ENCODE results near the gene ERLIN1.
A peak's percentile ranks its signal among the peaks of the same experiment; 100 is the strongest.
"Not testable (repeated sequence)": the region's sequence is repeated elsewhere in the genome, so short reads cannot be mapped to it uniquely, and the experiment has no call there.

The ERLIN1 gene

DNA sequence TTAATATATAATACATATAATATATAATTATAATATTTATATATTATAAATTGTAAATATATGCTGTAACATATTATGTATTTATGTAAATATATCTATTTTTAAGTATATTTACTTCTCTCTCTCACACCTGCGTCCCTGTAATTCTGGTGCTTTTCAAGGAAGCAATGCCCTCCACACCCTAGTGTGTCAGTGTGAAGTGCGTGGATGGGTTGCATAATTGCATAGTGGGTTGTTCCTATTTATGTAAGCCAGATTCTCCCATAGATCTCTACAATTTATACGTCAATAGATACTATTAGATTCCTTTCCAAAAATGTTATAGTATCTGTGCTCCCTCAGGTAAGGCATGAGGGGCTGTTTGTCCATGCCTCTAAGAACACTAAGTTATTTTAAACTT is 54.3 kb downstream of the ERLIN1 start:
- no peak for DNase-seq

DNA sequence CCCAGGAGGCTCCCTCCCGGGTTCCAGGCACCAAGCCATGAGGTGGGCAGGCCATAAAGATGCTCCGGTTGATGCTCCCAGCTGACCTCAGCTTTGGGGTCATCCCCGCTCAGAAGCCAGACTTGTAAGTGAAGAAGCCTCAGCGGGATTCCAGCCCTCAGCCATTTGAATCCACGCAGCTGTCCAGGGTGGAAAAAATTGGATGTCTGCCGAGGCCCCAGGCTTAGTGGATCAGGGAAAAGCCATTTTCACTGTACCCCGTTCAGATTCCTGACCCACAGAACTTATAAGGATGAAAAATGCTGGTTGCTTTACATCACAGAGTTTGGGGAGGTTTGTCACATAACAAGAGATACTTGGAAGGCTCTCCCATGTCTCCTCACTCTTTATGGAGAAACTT is 55.0 kb downstream of the ERLIN1 start:
- DNase-seq: peak; percentile 64

DNA sequence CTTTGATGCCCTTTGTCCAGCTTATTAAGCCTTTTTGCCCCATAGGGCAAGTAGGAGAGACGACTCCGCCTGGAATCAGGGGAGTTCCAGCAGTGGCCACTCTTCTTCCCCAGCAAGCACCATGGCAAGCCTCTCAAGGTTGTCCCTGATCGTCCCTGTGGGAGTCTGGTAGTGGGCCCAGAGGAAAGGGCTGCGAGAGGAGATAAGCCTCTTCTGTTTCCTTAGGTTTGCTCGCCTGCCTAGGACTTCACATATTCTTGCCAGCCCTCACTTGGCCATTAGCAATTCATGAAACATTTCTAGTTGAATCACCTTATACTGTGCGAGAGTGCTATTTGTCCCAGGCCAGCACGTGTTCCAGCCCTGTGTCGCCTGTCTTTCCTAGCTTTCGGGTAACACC is 56.4 kb downstream of the ERLIN1 start:
- DNase-seq: no peak

DNA sequence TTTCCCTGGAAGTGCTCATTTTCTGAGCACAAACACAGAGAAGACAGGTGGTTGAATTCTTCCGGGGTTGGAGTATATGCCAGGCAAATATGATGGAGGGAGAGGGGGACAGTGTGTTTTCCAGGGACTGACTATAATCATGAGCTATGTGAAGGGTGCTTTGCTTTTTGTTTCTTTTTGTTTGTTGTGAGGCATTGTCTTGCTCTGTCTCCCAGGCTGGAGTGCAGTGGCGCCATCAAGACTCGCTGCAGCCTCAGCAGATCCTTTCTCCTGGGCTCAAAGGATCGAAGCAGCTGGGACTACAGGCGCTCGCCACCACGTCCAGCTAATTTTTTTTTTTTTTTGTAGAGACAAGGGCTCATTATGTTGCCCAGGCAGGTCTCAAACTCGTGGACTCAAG is 56.9 kb downstream of the ERLIN1 start:
- DNase-seq: no peak

DNA sequence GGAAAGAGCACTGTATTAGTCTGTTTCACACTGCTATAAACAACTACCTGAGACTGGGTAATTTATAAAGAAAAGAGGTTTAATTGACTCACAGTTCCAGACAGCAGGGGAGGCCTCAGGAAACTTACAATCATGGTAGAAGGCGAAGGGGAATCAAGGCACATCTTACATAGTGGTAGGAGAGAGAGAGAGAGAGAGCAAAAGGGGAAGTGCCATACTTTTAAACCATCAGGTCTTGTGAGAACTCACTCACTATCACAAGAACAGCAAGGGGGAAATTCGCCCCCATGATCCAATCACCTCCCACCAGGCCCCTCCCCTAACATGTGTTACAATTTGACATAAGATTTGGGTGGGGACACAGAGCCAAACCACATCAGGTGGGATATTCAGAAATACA is 60.5 kb downstream of the ERLIN1 start:
- DNase-seq: not testable (repeated sequence)

DNA sequence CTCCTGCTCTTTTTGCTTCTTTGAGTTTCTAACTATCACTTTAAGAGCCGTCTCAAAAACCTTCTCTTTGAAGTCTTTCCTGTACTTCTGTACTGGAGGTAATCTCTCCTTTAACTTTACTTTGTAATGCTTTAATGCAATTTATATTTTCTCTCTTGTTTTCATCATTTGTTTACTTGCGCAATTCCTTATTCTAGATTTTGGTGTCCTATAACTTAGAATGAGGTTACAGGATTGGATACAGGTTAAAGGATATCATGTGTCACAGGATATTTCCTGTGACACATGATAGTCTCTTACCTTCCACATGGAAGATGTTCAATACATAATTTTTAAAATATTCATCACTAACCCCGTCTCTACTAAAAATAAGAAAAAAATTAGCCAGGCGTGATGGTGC is 61.7 kb downstream of the ERLIN1 start:
- no peak for DNase-seq

DNA sequence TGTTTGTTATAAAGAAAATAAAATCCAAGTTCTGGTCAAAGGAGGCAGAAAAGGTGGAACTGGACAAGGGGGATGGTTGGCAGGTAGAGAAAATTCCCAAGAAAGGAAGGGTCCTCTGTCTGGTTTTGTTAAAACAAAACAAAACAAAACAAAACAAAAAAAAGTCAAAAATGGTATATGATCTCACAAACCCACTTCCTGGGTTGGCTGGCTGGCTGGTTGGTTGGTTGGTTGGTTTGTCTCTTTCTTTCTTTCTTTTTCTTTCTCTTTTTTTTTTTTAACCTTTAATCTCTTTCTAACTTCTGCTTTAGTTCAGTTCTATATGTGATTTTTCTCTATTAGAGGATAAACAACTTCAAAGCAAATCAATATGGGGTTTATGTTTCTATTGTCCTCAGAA is 63.0 kb downstream of the ERLIN1 start:
- DNase-seq: no peak

DNA sequence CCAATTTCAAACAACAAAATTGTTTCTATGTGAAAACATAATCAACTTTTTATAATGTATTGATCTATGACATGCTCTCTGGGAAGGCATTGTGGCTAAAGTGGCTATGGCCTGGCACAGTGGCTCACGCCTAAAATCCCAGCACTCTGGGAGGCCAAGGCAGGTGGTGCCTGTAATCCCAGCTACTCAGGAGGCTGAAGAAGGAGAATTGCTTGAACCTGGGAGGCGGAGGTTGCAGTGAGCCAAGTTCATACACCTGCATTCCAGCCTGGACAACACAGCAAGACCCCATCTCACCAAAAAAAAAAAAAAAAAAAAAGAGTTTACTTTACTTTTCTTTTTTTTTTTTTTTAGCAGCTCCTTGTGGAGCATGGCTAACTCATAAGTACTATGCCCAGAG is 65.3 kb downstream of the ERLIN1 start:
- DNase-seq: no peak

DNA sequence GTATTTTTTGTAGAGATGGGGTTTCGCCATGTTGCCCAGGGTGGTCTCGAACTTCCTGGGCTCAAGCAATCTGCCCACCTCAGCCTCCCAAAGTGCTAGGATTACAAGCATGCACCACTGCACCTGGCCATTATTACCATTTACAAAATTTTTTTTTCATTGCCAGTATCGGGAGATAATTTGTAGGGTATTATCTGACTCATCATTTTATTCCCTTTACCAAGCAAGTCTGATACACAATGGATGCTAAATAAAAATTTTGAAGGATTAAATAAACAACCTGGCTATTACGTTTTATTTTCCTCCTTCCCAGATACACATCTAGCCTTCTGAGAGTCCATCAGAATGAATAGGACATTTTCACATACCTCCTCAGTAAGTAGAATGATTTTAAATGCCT is 66.1 kb downstream of the ERLIN1 start:
- DNase-seq: no peak

DNA sequence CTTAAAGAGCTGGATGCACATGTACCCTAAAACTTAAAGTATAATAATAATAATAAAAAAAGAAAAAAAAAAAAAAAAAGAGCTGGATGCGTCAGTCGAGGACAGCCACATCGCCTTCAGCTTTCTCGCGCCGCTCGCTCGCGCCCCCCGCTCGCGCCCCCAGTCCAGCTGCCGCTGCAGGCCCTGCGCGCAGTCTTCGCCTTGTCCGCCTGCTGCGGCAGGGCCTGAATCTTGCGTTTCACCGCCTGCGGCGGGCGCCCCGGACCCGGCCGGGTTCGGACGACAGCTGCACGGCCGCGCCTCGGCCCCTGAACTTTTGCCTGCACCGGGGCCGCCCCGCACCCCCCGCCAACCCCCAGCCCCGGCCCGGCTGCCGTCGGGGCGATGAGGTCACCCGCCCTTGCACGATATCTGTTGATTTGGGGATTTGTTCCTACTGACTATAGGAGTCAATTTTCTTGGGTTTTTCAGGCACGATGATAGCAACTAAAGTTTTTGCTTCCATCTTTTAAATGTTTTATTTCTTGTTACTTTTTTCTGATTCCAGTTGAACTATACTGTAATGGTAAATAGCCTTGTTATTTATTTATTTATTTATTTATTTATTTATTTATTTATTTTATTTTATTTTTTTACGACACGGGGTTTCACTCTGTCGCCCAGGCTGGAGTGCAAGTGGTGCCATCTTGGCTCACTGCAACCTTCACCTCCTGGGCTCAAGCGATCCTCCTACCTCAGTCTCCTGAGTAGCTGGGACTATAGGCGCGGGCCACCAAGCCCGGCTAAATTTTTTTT is 70.7 kb downstream of the ERLIN1 start:
- DNase-seq: peak; percentile 57

DNA sequence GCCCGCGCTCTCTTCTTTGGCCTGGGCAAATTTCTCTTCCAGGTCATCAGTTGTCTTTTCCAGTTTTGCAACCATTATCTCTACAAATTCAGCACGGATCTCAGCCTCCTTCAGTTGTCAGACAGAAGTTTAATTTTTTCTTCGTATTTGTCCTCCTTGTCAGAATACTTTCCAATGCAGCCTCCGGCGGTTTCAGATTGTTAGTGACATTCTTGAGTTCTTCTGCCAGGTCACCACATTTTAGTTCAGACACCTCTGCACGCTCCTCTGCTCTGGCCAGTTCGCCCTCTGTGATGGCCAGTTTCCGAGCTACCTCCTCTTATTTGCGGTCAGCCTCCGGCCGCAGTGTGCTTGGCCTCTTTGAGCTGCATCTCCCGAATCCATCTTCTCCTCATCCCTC is 71.4 kb downstream of the ERLIN1 start:
- no peak for DNase-seq

DNA sequence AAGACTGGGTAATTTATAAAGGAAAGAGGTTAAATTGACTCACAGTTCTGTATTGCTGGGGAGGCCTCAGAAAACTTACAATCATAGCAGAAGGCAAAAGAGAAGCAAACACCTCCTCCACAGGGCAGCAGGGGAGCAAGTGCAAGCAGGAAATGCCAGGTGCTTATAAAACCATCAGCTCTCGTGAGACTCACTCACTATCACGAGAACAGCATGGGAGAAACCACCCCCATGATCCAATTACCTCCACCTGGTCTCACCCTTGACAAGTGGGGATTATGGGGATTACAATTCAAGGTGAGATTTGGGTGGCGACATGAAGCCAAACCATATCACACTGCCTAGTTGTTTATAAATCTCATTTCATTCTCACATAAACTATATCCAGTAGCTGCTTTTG is 76.2 kb downstream of the ERLIN1 start:
- DNase-seq: no peak

DNA sequence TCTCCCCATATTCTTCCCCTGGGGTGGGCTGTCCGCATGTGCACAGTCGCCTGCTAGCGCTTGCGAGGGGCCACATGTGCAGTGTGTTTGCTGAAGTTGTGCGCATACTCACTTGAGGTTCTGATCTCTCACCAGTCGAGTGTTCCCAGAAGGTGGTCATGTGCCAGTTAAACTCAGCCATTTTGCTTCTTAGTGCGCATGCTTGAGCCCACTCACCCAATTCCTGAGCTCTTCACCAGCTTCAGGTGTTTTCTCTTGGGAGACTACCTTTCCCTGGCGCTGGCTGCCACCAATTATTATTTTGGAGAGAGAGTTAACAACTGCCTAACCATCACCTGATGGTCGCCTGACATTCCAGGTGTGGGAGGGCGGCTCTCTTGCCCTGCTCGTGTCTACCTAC is 79.0 kb downstream of the ERLIN1 start:
- no peak for DNase-seq

DNA sequence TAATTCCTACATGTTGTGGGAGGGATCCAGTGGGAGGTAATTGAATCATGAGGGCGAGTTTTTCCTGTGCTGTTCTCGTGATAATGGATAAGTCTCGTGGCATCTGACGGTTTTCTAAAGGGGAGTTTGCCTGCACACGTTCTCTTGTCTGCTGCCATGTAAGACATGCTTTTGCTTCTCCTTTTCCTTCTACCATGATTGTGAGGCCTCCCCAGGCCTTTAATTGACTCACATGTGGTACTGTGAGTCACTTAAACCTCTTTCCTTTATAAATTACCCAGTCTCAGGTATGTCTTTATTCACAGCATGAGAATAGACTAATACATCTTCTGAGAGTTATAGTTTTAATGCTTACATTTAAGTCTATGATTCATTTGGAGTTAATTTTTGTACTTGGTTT is 81.5 kb downstream of the ERLIN1 start:
- DNase-seq: no peak

DNA sequence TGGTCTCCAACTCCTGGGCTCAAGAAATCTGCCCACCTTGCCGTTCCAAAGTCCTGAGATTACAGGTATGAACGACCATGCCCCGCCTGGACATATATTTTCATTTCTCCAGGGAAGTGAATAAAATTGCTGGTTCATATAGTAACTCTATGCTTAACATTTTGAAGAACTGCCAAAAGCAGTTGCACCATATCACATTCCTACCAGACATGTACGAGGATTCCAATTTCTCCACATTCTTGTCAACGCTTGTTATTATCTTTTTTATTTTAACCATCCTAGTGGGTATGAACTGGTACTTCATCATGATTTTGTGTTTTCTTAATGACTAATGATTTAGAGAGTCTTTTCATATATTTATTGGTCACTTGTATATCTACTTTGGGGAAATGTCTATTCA is 82.2 kb downstream of the ERLIN1 start:
- no peak for DNase-seq

DNA sequence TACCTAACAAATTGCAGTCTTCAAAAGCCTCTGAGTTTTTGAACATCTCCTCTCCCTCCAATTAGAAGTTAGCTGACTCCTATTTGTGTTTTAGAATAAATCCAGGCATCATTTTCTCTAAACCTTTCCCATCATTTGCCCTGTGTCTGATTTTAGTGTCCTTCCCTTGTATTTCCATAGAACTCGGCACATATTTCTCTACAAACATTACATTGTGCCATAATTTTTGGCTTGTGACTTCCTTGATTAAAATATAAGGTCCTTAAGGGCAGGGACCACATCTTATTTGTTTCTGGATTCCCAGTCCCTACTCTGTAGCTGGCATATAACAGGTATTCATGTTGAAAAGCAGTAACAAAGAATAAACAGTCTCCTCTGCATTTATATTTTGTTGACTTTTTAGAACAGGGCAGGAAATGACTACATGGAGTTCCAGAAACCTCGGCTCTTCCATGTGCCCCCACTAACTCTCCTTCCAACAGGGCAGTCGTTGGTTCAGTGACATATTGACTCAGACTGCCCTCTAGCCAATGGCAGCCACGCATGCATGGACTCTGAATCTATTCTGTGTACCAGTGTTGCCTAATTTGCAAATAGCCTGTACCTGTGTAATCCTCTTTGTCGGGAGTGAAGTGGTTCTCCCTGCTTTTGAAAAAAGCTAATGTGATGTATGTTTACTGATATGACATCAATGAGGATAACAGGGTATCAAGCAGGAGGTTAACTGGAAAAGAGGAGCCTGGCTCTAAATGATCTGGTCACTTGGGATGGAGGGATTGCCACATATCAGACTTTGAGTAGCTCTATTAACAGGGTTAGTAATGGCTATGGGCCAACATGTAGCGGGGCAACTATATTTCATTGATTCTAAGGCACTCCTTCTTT is 84.4 kb downstream of the ERLIN1 start:
- DNase-seq: no peak

DNA sequence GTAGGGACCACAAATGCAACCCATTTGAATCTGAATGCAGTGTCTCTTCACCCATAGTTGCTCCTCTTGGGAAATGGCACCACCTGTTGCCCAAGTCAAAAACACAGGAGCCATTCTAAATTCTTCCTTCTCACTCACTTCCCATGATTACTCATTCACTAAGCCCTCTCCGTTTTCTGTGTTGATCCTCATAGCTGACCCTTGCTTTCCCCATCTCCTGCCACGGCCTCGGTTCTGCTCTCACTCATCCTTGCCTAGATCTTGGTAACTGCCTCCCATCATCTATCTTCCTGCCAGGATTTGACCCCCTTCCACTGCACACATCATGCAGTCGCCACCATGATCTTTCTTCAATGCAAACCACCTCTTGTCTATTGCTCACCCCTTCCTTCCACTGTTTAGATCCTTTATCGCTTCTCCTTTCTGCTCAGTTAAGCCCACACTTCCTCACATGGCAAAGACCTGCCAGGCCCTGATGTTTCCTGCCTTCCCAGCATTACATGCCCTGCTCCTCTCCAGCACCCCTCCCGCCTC is 85.1 kb downstream of the ERLIN1 start:
- DNase-seq: no peak

Measured in right hindlimb (tissue), 1 donor.